Fibroblast of skin of left biceps (primary cell): Measurements from ENCODE around the gene FHDC1.

Experiments used
- DNase-seq, 2 experiments: peaks; one replicate each; pipeline ENCODE4 v3.0.0-alpha.2; 2013; ENCODE audit warnings: low read depth in 2 of 2

Gene FHDC1

DNA sequence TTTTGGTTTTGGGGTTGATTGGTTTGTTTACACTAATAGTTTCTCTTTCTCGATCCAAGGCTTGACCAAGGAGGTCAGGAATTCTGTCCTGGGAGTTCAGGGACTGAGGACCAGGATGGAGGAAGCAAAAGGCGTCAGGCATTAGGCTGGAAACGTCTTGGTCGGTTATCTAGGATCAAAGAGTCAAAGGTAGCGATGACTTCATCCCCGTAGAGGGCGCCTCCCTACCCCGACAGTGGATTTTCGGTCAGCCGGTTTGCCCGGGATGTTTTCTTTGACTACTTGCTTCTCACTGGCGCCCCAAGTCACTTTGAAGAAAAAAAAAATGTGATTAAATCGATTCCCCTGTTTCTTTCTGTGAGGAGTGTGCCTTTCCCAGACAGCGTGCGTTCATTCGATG lies 980 bp upstream of the FHDC1 start:
- no peak for DNase-seq

GRCh38 chr4:152936446-152937335 lies 568 bp downstream of the FHDC1 start:
- DNase-seq, result no peak

DNA sequence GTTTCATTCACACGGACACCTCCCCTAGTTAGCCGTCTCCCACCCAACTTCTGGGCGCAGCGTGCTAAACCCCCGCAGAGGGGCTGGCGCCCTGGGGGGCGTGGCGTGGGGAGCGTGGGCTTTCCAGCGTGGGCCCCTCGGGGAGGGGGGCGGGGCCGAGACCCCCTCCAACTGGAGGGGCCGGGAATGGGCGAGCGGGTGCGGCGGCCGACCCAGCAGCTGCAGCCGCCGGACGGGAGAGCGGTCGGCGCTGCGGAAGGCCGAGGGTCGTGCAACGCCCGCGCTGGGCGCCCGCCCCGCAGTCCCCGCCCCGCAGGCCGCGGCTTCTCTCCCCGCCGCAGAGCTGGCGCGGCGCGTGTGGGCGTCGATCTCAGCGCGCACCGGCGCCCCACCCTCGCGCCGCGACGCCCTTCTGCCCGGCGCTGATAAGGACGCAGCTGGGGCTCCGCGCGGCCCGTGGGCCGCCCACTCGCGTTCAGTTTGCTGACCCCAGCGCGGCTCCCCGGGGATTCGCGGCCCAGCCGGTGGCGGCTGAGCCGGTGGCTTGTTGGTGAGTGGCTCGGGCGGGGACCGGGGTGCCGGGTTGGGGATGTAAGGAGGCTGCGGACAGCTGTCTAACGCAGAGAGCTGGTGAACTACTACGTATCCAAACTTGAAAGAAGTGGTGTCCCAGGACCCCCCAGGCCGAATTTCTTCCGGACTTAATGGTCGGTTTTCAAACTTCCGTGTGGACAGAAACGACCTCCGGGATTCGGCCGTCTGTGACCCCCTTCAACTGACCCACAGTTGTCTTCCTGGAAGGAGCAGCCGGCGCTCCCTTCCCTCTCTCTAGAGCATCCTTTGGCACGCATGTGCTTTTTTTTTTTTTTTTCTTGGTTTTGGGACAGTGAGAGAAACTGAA lies 1.5 kb downstream of the FHDC1 start:
- DNase-seq, result no peak

DNA sequence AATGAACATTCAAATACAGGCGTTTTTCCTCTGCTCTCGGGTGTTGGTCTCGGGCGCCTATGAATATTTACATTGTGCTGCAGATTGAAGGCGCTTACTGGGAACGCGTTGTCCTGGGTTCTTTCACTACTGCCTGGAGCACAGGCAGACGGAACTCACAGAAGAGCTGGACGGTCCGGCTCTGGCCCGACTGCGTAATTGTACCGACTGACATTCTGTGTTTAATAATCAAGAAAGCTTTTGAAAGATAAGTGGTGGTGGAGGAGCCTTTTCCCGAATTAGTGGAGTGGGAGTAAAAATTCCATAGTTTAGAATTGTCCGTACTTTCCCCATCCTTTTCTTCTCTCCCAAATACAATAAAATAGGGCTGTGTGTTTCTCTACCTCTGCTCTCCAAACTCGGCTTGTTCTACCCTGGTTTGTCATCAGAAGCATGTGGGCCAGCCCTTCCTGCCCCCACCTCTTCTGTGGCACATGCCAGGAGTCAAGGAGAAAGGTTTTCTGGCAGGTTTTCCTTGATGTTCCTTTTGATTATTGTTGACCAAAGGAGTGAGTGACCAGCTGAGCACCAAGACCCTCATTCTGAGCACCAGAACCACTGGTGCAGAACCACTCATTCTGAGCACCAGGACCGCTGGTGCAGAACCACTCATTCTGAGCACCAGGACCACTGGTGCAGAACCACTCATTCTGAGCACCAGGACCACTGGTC lies 2.3 kb downstream of the FHDC1 start:
- DNase-seq, result no peak

DNA sequence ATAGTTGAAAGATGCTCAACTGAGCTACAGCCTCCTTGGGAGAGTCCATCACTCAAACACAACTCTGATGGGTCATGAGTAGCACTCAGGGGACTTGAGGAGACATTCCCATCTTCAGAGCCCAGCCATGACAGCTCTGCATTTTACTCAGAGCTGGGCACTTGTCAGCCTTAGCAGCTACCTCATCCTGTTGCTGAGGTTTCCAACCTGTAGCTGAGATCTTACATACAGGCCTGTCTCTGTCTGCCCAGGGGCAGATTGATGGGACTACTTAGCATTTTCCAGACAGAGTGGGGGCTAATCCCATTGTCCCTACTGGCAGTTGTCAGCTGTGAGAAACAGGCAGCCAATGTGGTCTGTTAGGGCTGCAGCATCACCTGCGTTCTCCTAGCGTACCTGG lies 3.5 kb downstream of the FHDC1 start:
- no peak for DNase-seq

GRCh38 chr4:152940461-152940860 lies 4.3 kb downstream of the FHDC1 start:
- DNase-seq, result no peak

DNA sequence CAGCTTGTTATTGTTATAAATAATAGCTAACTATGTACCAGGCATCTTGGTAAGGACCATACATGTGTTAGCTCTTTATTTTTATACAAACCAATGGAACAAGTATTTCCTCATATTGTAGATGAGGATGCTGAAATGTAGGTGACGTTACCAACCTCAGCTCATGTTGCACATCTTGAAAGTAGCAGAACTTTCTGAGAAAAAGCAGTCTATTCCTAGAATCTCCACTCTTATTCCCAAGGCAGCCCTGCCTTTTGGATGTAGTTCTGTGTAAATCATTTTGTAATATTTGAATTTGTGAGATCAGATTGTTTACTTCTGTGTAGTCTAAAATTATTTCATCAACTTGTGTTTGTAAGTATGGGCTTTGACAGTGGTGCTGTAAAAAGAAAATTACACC lies 5.3 kb downstream of the FHDC1 start:
- no peak for DNase-seq

DNA sequence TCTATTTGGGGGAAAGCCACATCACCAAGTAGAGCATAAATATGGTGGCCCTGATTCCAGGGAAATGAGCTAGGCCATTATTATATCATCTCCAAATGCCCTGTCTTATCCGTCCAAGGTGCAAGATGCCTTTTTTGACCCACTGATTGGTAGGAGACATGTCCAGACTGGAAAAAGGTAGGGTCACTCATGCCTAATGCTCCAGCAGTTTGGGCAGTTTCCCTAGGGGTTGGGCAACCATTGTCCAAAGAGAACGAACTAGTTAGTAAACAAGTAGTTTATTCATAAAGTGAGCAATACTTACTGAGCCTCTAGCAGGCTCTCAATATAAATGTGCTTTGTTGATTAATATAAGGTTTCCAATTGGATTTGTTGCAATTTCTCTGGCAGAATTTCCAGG lies 6.2 kb downstream of the FHDC1 start:
- no peak for DNase-seq

GRCh38 chr4:152943672-152944071 lies 7.5 kb downstream of the FHDC1 start:
- DNase-seq, result peak; percentile 68 to 74

DNA sequence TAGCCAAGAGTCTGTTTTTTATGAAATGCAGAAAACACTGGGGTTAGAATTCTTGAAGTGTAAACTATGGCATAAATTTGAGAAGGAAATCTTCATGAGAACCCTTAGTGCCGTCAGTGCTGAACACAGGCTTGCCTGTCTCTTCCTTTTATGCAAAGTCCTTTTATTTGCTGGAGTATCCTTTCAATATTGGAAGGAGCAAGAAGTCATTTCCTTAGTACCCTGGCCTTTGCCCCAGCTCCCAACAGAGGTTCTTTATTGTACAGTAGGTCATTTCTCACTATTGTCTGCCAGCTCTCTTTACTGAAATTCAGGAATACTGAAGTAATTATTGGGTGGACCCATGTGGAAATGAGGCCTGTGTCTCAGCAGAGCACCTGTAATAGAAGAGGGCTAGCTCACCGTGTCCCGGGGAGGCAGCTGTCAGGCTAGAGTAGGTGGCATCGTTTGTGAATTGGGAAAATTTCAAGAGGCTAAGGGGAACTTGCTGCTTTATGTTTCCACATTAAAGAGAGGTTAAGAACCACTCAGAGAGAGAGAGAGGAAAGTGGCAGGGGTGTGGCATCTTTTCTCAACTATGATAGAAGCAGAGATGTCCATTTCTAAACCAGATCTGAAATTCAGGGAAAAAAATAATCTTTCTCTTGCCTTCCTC lies 8.7 kb downstream of the FHDC1 start:
- DNase-seq, result no peak

DNA sequence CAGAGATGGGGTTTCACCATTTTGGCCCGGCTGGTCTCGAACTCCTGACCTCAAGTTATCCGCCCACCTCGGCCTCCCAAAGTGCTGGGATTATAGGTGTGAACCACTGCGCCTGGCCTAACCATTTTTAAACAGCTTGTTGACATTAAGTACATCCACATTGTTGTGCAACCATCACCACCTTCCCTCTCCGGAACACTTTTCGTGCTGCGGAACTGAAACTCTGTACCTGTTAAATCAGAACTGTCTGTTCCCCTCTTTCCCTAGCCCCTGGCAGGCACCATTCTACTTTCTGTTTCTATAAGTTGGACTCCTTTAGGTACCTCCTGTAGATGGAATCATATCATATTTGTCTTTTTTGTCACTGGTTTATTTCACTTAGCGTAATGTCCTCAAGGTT lies 9.5 kb downstream of the FHDC1 start:
- DNase-seq, result no peak

GRCh38 chr4:152946446-152946845 lies 10.3 kb downstream of the FHDC1 start:
- DNase-seq, result no peak

DNA sequence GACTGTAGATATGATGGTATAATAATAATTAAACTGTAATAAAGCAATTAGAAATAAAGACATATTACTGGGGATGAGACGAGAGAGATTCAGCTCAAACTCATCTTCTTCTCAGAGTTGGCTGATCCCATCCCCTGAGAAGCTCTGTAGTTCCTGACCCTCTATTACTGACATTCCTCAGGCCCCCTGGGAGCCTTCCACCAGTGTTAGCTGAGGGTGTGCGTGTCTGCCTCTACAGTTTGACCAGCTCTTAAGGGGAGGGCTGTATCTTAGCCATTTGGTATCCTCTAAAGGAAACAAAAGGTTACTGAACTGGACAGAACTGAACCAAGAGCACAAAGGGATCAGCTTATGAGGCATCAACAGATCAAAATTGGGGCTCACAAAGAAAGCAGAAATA lies 11.2 kb downstream of the FHDC1 start:
- DNase-seq, result no peak

DNA sequence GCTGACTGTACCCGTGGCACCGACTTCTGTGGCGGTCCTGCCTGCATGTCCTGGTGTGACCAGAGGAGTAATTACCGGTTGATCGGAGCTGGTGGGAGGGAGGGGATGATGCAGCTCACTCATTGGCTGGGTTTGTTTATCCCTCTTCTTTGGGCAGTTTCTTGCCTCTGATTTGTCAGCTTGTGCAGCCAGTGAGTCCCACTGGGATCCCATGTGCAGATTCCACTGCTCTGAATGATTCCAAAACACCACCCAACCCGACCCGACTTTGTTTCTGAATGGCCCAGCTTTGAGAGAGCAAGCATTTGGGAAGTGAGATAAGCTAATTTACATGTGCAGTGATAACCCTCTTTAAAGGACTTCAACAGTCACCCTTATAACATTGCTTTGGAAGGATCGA lies 13.8 kb downstream of the FHDC1 start:
- no peak for DNase-seq

GRCh38 chr4:152950402-152951274 lies 14.5 kb downstream of the FHDC1 start:
- DNase-seq, result no peak

DNA sequence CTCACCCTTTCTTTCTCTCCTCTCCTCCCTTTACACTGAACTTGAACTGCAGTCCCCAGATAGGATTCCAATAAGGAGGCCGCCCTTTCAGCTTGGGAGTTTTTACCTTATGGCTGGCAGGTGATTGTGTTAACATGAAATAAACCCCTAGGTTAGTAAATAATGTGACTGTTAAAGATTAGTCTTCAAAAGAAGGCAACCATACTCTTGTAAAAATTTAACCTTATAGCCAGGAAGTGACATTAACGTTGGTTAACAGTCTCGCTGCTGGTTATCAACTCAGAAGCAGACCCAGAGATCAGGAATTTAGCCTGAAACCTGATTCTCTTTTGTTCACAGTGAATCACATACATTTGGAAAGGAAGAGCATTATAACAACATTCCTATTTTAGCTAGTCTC lies 15.2 kb downstream of the FHDC1 start:
- no peak for DNase-seq

GRCh38 chr4:152953514-152953913 lies 17.4 kb downstream of the FHDC1 start:
- no peak for DNase-seq

- no peak for DNase-seq
These were observed 18.6 kb downstream of the FHDC1 start for GRCh38 chr4:152954741-152955140.

DNA sequence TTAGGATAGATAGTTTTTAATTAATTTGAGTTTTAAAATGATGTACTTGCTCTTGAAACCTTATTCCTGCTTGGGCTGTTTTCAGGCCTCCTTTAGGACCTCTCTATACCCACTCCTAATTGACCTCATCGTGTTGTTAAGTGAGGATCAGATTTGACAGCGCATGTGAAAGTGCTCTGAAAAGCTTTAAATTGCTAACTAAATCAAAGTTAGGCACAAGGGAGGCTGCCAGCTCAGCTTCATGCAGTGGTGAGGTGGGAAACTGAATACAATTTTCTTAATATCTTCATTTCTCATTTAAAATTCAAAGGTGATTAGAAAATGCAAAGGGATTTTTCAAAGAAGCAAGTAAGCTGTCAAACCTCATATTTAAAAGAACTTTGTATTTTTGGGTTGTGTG lies 20.0 kb downstream of the FHDC1 start:
- no peak for DNase-seq

DNA sequence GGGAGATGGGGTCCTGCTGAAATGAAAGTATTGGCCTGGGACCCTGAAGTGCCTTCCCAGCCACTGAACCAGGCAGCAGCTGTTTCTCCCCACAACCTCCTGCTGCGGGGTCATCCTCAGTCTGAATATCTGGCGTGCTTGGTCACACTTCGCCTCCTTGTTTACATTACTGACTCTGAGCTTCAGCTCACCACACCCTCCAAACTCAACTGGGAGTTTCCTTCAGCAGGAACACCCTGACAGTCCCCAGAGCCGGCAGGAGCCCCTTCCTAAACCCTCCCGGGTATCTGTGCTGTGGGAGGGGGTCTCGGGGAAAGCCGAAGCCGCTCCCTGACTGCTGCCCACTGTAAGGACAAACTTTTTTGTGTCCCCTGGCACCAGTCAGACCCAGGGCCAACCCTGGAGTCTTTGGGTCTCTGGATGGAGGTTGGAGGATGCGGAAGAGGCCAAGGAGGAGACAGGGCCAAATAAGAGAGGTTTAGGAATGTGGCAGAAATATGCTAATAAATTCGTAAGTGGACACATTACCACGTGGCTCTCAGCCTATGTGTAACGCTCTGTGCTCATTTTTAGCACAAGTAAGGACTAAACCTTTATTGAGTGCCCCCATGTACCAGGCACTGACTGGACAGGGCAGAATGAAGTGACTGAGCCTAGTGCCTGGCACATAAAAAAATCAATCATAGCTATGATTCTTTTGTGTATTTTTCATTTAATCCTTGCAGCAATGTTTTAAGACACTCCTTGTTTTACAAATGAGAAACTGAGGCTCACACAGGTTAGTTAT lies 20.7 kb downstream of the FHDC1 start:
- DNase-seq, result no peak
